B cell (primary cell): ENCODE measurements around the gene VAV2. TPM values are rescaled to one million over a fixed set of nuclear protein-coding genes. Genes with fewer than 3 reads are reported as not detected.

Experiments
- ATAC-seq: fragments of 200-7000 bp; cut with Tn5 transposase; one replicate; pipeline ENCODE4 v1.10.0; 2021; ENCODE audit warnings: low read depth, mild to moderate bottlenecking, moderate number of reproducible peaks, moderate library complexity
- CTCF ChIA-PET: fragments of 350-600 bp; sonication (Branson Sonifier 250); formaldehyde crosslinking; loops from one replicate; lab custom pipeline; 2021; ENCODE audit warnings: antibody characterized with exemption, inconsistent platforms; lab: Charles Lee
- POLR2A ChIA-PET: fragments of 350-600 bp; sonication (Branson Sonifier 250); formaldehyde crosslinking; loops from one replicate; lab custom pipeline; 2021; ENCODE audit warnings: antibody characterized with exemption; lab: Charles Lee
- DNase-seq: peaks from one replicate; pipeline ENCODE4 v3.0.0; 2013
- H2AFZ ChIP-seq: 2 replicates; pipeline ENCODE4 v1.6.1; 2012; ENCODE audit warnings: mild to moderate bottlenecking, low read depth, low read length; ENCODE audit not compliant: insufficient read depth, poor library complexity, severe bottlenecking
- H3K27ac ChIP-seq, 2 donors: 1 replicate in 1 of 2; 2 replicates in 1 of 2; pipeline ENCODE4 v1.5.1; 2012 to 2013; ENCODE audit warnings: low read length in 2 of 2, mild to moderate bottlenecking in 2 of 2, moderate library complexity in 1 of 2
- H3K27me3 ChIP-seq, 4 experiments: fragments of 200-600 bp in 1 of 4; sonication (generic) in 1 of 4; replicated peaks in 1 of 4; 1 replicate in 2 of 4; 2 replicates in 2 of 4; pipeline versions ENCODE4 v1.6.1 to v1.7.0; 2013 to 2016; ENCODE audit warnings: low read length in 3 of 4, mild to moderate bottlenecking in 2 of 4, mixed read lengths in 1 of 4, moderate library complexity in 1 of 4; ENCODE audit not compliant: insufficient read depth in 4 of 4, control insufficient read depth in 3 of 4; ENCODE audit errors: control extremely low read depth in 1 of 4
- H3K36me3 ChIP-seq, 2 experiments: replicated peaks in 1 of 2; 1 replicate in 1 of 2; 2 replicates in 1 of 2; pipeline versions ENCODE4 v1.6.1 to v1.7.1; 2013; ENCODE audit warnings: low read length in 1 of 2; ENCODE audit not compliant: insufficient read depth in 2 of 2, control insufficient read depth in 1 of 2; ENCODE audit errors: control extremely low read depth in 1 of 2, extremely low read depth in 1 of 2
- H3K4me1 ChIP-seq, 2 donors: fragments of 200-600 bp in 1 of 2; sonication (generic) in 1 of 2; 1 replicate in 1 of 2; 2 replicates in 1 of 2; pipeline versions ENCODE4 v1.5.1 to v1.6.1; 2013 to 2017; ENCODE audit warnings: low read length in 2 of 2; ENCODE audit not compliant: control insufficient read depth in 2 of 2, insufficient read depth in 2 of 2
- H3K4me2 ChIP-seq: replicated peaks from 2 replicates; pipeline ENCODE3; 2012; ENCODE audit warnings: mild to moderate bottlenecking, low read depth, low read length; ENCODE audit not compliant: poor library complexity, severe bottlenecking
- H3K4me3 ChIP-seq, 5 experiments: fragments of 200-600 bp in 1 of 5; sonication (generic) in 1 of 5; 1 replicate in 3 of 5; 2 replicates in 2 of 5; pipeline versions ENCODE4 v1.5.1 to v1.7.0; 2011 to 2016; ENCODE audit warnings: low read length in 4 of 5, mild to moderate bottlenecking in 4 of 5, low read depth in 2 of 5, control low read depth in 1 of 5, moderate library complexity in 1 of 5; ENCODE audit not compliant: insufficient read depth in 1 of 5; ENCODE audit errors: control extremely low read depth in 1 of 5, extremely low read depth in 1 of 5
- H3K79me2 ChIP-seq: fragments of 200-600 bp; sonication (generic); one replicate; pipeline ENCODE4 v1.6.0; 2016; ENCODE audit warnings: low read length; ENCODE audit not compliant: control insufficient read depth, insufficient read depth
- H3K9ac ChIP-seq: fragments of 200-600 bp; sonication (generic); 2 replicates; pipeline ENCODE4 v1.6.1; 2017; ENCODE audit warnings: mild to moderate bottlenecking, low read length, moderate library complexity
- H3K9me3 ChIP-seq, 3 donors: one replicate each; pipeline versions ENCODE4 v1.6.1 to v1.7.1; 2013; ENCODE audit warnings: low read length in 2 of 3; ENCODE audit not compliant: control insufficient read depth in 2 of 3, insufficient read depth in 1 of 3; ENCODE audit errors: control extremely low read depth in 1 of 3
- H4K20me1 ChIP-seq: 2 replicates; pipeline ENCODE4 v1.6.0; 2012; ENCODE audit warnings: mild to moderate bottlenecking, low read length; ENCODE audit not compliant: insufficient read depth, control insufficient read depth, poor library complexity, severe bottlenecking
- H3K27ac Mint-ChIP-seq: one replicate; pipeline ENCODE4 v1.8.0; 2021; ENCODE audit warnings: mixed read lengths
- H3K27me3 Mint-ChIP-seq: one replicate; pipeline ENCODE4 v1.8.0; 2021; ENCODE audit warnings: mixed read lengths
- H3K4me1 Mint-ChIP-seq: one replicate; pipeline ENCODE4 v1.8.0; 2021; ENCODE audit warnings: mixed read lengths
- H3K4me3 Mint-ChIP-seq: one replicate; pipeline ENCODE4 v1.8.0; 2021; ENCODE audit warnings: mixed read lengths
- H3K9me3 Mint-ChIP-seq: one replicate; pipeline ENCODE4 v1.8.0; 2022; ENCODE audit warnings: mixed read lengths; ENCODE audit not compliant: insufficient read depth
- EZH2 ChIP-seq: IDR thresholded peaks from 2 replicates; pipeline ENCODE4 v1.6.1; 2012; ENCODE audit warnings: borderline replicate concordance, low read depth, mild to moderate bottlenecking, moderate library complexity, low read length; ENCODE audit not compliant: insufficient read depth, poor library complexity, severe bottlenecking
- WGBS: methylation state at CpG from one replicate; pipeline ENCODE4 v1.1.5; 2013; ENCODE audit warnings: missing lambda C conversion rate; ENCODE audit not compliant: insufficient coverage; 5-methylcytosine and 5-hydroxymethylcytosine counted together
- intact Hi-C: fragments of 100-400 bp; cut with micrococcal nuclease; formaldehyde crosslinking; loops from one replicate; pipeline ENCODE4 v1.10.0; 2022
- polyA plus RNA-seq: library from polyadenylated mRNA; depleted of rRNA; stranded (reverse); fragments of >200 nt; gene quantifications from 2 replicates; pipeline ENCODE4 v1.2.3, GENCODE V29; 2012
- total RNA-seq, 2 donors: library from RNA; stranded (reverse); fragments of 120-200 nt in 1 of 2; gene quantifications; 1 replicate in 1 of 2; 2 replicates in 1 of 2; pipeline versions ENCODE4 v1.2.3 to v1.2.4, GENCODE V29; 2013 to 2022
- TF ChIP-seq, protein P1 (sequence below): fragments of 200-600 bp; IDR thresholded peaks from one replicate; pipeline ENCODE4 v1.8.0; 2022; ENCODE audit warnings: antibody characterized with exemption, mild to moderate bottlenecking

The VAV2 gene
- total and polyA plus RNA-seq, 2 donors (not counting 1 experiment from before 2014, with no cell fraction given) = 34.4 to 128 TPM

DNA sequence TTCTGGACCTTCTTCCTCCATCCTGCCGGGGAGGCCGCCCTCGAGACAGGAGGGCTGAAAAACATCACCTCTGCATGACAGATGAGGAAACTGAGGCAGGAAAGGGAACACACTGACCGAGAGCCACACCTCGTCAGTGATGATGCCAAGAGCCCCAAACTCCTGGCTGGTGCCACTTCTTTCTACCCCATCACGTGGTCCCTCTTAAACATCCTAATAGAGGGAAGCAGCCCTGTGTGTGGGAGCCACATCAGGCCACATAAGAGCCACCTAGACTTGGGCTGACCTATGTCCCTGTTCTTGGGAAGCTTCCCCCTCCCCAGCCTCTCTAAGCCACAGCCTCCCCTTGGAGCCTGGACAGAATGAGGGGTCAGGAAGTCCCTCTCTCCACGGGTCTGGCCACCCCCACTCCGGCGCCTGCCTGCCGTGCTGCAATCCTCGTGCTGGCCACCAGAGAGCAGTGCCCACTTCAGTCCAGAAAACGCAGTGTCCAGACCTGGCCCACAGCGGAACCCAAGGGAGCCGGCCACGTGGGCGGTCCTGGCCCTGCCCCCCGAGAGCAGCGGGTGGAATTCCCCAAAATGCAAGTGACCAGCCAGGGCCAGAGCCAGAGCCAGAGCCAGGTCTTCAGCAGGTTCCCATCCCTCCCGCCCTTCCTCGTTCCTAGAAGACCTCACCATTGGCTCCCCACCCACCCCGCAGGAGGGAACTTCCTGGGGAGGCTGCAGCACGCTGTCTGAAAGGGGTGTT is 199.2 kb downstream of the VAV2 start:
- Histone ChIP-seq H2AFZ (no peak overlapping the region), H4K20me1 (peaks cover 17% of the 10 kb centered on the region), H3K9ac (peak overlapping the region; percentile 36), H3K36me3 (peaks cover 0 to 40% of the 10 kb centered on the region in 2 experiments), H3K4me3 (peak overlapping the region in 3 of 5 experiments; percentile 11 to 43 (median 20)), H3K27ac (peak overlapping the region; percentile 17 to 41), H3K9me3 (peaks cover 0 to 4% (median 0%) of the 10 kb centered on the region in 3 donors), H3K79me2 (peaks cover 15% of the 10 kb centered on the region), H3K4me2 (peak overlapping the region; percentile 76), H3K27me3 (no peaks in the 10 kb centered on the region), H3K4me1 (peaks cover 48 to 56% of the 10 kb centered on the region in 2 donors)
- H3K4me3 Mint-ChIP-seq = peak overlapping the region; percentile 52
- H3K27me3 Mint-ChIP-seq = no peaks in the 10 kb centered on the region
- H3K4me1 Mint-ChIP-seq = peaks cover 69% of the 10 kb centered on the region
- H3K9me3 Mint-ChIP-seq = no peaks in the 10 kb centered on the region
- TF ChIP-seq, protein P1, sequence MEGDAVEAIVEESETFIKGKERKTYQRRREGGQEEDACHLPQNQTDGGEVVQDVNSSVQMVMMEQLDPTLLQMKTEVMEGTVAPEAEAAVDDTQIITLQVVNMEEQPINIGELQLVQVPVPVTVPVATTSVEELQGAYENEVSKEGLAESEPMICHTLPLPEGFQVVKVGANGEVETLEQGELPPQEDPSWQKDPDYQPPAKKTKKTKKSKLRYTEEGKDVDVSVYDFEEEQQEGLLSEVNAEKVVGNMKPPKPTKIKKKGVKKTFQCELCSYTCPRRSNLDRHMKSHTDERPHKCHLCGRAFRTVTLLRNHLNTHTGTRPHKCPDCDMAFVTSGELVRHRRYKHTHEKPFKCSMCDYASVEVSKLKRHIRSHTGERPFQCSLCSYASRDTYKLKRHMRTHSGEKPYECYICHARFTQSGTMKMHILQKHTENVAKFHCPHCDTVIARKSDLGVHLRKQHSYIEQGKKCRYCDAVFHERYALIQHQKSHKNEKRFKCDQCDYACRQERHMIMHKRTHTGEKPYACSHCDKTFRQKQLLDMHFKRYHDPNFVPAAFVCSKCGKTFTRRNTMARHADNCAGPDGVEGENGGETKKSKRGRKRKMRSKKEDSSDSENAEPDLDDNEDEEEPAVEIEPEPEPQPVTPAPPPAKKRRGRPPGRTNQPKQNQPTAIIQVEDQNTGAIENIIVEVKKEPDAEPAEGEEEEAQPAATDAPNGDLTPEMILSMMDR = peak; percentile 87
- TF ChIP-seq EZH2 = no peak
- WGBS = 5% methylated on average over 17 of the region's 22 CpGs
- ChIA-PET CTCF (interaction anchor here (0.7 to 19.3 kb wide), 15 partner anchors 10 to 216 kb away, joined by 3 to 561 read pairs (median 4); no protein-coding TSS in a partner anchor), POLR2A (interaction anchor here (1.6 kb wide), 1 partner anchor 201 kb away, joined by 12 read pairs; no protein-coding TSS in a partner anchor)
- ATAC-seq = peak; percentile 85
- intact Hi-C loops = loop anchor here (1.0 to 2.0 kb wide), 4 partner anchors 11 to 276 kb away; partner anchors contain the start of gene BRD3
- peak; percentile 77 for DNase-seq
- H3K27ac Mint-ChIP-seq = peak overlapping the region; percentile 70
